SU-DHL-6 (cell line): ENCODE measurements around the gene LRIG3.

Source experiments
- EZH2phosphoT487 ChIP-seq: fragments of 200-600 bp; sonication (generic), shearing (Covaris generic); conservative IDR thresholded peaks from 2 replicates; pipeline ENCODE4 v1.6.1; 2018; ENCODE audit warnings: mild to moderate bottlenecking, antibody characterized with exemption, low read length, moderate library complexity, mixed read lengths
- TF ChIP-seq, protein P1 (sequence below): fragments of 200-600 bp; sonication (generic); IDR thresholded peaks from one replicate; pipeline ENCODE4 v1.5.1; 2017; ENCODE audit warnings: antibody characterized with exemption, mild to moderate bottlenecking, low read length, moderate library complexity; ENCODE audit not compliant: insufficient read depth, poor library complexity, severe bottlenecking

DNA sequence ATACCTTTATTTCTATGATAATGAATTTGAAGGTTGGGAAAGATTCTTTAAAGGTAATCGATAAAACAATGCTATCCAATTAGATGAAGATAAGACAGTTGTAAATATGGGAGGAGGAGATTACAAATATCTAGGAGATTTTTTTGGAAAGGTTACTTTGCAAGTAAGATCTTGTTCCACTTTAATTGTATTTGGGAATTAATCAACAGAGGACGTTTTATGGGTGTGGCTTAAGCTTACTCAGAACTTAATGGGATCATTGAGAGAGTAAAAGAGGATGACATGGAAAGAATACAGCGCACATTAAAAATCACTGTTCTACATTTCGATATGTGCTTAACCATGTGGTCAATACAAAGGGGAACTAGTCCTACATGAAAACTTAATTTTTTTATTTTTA lies 3.5 kb upstream of the LRIG3 start:
- TF ChIP-seq, protein P1, sequence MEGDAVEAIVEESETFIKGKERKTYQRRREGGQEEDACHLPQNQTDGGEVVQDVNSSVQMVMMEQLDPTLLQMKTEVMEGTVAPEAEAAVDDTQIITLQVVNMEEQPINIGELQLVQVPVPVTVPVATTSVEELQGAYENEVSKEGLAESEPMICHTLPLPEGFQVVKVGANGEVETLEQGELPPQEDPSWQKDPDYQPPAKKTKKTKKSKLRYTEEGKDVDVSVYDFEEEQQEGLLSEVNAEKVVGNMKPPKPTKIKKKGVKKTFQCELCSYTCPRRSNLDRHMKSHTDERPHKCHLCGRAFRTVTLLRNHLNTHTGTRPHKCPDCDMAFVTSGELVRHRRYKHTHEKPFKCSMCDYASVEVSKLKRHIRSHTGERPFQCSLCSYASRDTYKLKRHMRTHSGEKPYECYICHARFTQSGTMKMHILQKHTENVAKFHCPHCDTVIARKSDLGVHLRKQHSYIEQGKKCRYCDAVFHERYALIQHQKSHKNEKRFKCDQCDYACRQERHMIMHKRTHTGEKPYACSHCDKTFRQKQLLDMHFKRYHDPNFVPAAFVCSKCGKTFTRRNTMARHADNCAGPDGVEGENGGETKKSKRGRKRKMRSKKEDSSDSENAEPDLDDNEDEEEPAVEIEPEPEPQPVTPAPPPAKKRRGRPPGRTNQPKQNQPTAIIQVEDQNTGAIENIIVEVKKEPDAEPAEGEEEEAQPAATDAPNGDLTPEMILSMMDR: no peak
- no peak for TF ChIP-seq EZH2phosphoT487
